Activated B cell treated with CpG ODN at 0.5 μM for 24 hours (primary cell): ENCODE measurements around the gene GRAMD1C. TPM values are rescaled to one million over a fixed set of nuclear protein-coding genes. Genes with fewer than 3 reads are reported as not detected.

Experiments
- ATAC-seq: fragments of 200-7000 bp; cut with Tn5 transposase; one replicate; pipeline ENCODE4 v1.10.0; 2021; ENCODE audit warnings: low read depth, mild to moderate bottlenecking, moderate library complexity
- CTCF ChIA-PET: fragments of 350-600 bp; sonication (Branson Sonifier 250); formaldehyde crosslinking; loops from one replicate; lab custom pipeline; 2021; ENCODE audit warnings: antibody characterized with exemption; lab: Charles Lee
- POLR2A ChIA-PET: fragments of 350-600 bp; sonication (Branson Sonifier 250); formaldehyde crosslinking; loops from one replicate; lab custom pipeline; 2021; ENCODE audit warnings: antibody characterized with exemption; lab: Charles Lee
- DNase-seq: peaks from one replicate; pipeline ENCODE4 v3.0.0; 2022
- H3K27ac Mint-ChIP-seq: one replicate; pipeline ENCODE4 v1.8.0; 2020; ENCODE audit warnings: mixed read lengths
- H3K27me3 Mint-ChIP-seq: one replicate; pipeline ENCODE4 v1.8.0; 2021; ENCODE audit warnings: mixed read lengths
- H3K36me3 Mint-ChIP-seq: one replicate; pipeline ENCODE4 v1.8.0; 2021; ENCODE audit warnings: low read depth, mixed read lengths
- H3K4me1 Mint-ChIP-seq: one replicate; pipeline ENCODE4 v1.8.0; 2021; ENCODE audit warnings: mixed read lengths
- H3K4me3 Mint-ChIP-seq: one replicate; pipeline ENCODE4 v1.8.0; 2020; ENCODE audit warnings: mild to moderate bottlenecking, mixed read lengths
- H3K9me3 Mint-ChIP-seq: one replicate; pipeline ENCODE4 v1.8.0; 2020; ENCODE audit warnings: mixed read lengths
- intact Hi-C: fragments of 100-400 bp; cut with micrococcal nuclease; formaldehyde crosslinking; loops from one replicate; pipeline ENCODE4 v1.15.1; 2024
- total RNA-seq: library from RNA; stranded (reverse); gene quantifications from 2 replicates; pipeline ENCODE4 v1.2.3, GENCODE V29; 2022
- TF ChIP-seq, protein P1 (sequence below): fragments of 200-600 bp; IDR thresholded peaks from one replicate; pipeline ENCODE4 v1.8.0; 2022; ENCODE audit warnings: antibody characterized with exemption, mild to moderate bottlenecking

Gene GRAMD1C
- total RNA-seq, 1 donor from 2014 or later, result 12.2 TPM

DNA sequence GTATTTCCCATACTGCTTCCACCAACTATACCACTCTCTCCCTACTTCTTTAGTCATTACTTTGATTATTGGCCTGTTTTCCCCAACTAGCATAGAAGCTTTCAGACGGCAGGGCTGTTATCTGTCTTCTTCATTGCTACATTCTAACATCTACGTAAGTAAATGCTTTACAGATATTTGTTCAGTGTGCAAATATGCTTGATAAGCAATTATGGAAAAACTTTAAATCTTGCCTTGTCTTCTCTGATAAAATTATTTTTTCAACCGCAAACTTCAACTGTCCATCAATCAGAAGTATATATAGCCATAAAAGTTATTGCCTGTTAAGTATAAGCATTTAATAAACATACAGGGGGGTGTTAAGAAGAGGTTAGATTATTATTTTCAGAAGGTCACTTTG is 145.0 kb downstream of the GRAMD1C start:
- POLR2A ChIA-PET, result interaction anchor here (0.5 kb wide), 1 partner anchor 29 kb away, joined by 4 read pairs; no protein-coding TSS in a partner anchor
- Mint-ChIP-seq H3K36me3 (peaks cover 43% of the 10 kb centered on the region), H3K4me3 (no peak overlapping the region), H3K27me3 (no peaks in the 10 kb centered on the region), H3K4me1 (peaks cover 57% of the 10 kb centered on the region), H3K27ac (no peak overlapping the region), H3K9me3 (no peaks in the 10 kb centered on the region)
- no peak for DNase-seq
- intact Hi-C loops, result no loop called here
- CTCF ChIA-PET, result no interaction called here
- ATAC-seq, result no peak
- TF ChIP-seq, protein P1, sequence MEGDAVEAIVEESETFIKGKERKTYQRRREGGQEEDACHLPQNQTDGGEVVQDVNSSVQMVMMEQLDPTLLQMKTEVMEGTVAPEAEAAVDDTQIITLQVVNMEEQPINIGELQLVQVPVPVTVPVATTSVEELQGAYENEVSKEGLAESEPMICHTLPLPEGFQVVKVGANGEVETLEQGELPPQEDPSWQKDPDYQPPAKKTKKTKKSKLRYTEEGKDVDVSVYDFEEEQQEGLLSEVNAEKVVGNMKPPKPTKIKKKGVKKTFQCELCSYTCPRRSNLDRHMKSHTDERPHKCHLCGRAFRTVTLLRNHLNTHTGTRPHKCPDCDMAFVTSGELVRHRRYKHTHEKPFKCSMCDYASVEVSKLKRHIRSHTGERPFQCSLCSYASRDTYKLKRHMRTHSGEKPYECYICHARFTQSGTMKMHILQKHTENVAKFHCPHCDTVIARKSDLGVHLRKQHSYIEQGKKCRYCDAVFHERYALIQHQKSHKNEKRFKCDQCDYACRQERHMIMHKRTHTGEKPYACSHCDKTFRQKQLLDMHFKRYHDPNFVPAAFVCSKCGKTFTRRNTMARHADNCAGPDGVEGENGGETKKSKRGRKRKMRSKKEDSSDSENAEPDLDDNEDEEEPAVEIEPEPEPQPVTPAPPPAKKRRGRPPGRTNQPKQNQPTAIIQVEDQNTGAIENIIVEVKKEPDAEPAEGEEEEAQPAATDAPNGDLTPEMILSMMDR, result no peak

DNA sequence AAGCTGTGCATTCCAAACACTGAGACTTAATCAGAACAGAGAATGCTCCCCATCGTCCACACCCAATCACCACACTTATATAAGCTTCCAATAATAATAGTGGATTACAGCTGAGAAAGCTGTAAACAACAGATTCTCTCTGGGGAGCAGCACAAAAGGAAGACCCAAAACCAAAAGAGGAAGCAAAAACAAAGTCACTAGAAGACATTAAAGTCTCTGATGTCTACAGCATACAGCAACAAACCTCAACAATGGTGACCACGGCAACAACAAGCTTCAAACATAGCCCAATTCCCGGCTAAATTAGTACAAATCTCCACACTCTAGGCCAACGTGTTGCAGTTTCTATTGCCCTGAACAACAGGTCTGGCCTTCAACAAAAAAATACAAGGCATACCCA is 147.0 kb downstream of the GRAMD1C start:
- Mint-ChIP-seq H3K9me3 (no peaks in the 10 kb centered on the region), H3K27me3 (no peaks in the 10 kb centered on the region), H3K27ac (peak overlapping the region; percentile 88), H3K36me3 (peaks cover 32% of the 10 kb centered on the region), H3K4me3 (peak overlapping the region; percentile 56), H3K4me1 (peaks cover 57% of the 10 kb centered on the region)
- ChIA-PET POLR2A (interaction anchor here (1.3 to 3.2 kb wide), 3 partner anchors 20 to 228 kb away, joined by 3 to 24 read pairs (median 10); partner anchors contain the start of genes CCDC191 and QTRT2), CTCF (interaction anchor here (0.9 to 1.3 kb wide), 3 partner anchors 20 to 228 kb away, joined by 3 to 6 read pairs (median 3); no protein-coding TSS in a partner anchor)
- TF ChIP-seq, protein P1, result no peak
- no peak for DNase-seq
- ATAC-seq, result peak; percentile 89
- intact Hi-C loops, result loop anchor here (1.0 to 2.0 kb wide), 4 partner anchors 20 to 238 kb away; partner anchors contain the start of genes ATP6V1A, CCDC191, QTRT2 and ZDHHC23

Other genes with a start within 250 kb of the GRAMD1C start
- 25.3 and 25.9 TPM in 2 replicates for gene USF3, start 142.1 kb upstream of the GRAMD1C start, total RNA-seq
- gene NAA50, start 92.5 kb upstream of the GRAMD1C start, total RNA-seq, result 112 and 118 TPM in 2 replicates
- gene ATP6V1A, start 91.8 kb upstream of the GRAMD1C start, total RNA-seq, result 49.3 and 49.9 TPM in 2 replicates
- gene ZDHHC23, start 109.2 kb downstream of the GRAMD1C start, total RNA-seq, result 22.7 and 27.4 TPM in 2 replicates
- gene CCDC191, start 217.7 kb downstream of the GRAMD1C start, total RNA-seq, result 14.7 and 17.2 TPM in 2 replicates
- 63.1 and 75.5 TPM in 2 replicates for gene QTRT2, start 217.9 kb downstream of the GRAMD1C start, total RNA-seq